Measurements from ENCODE around the gene HDLBP.
A peak's percentile ranks its signal among the peaks of the same experiment; 100 is the strongest.

The HDLBP gene

DNA sequence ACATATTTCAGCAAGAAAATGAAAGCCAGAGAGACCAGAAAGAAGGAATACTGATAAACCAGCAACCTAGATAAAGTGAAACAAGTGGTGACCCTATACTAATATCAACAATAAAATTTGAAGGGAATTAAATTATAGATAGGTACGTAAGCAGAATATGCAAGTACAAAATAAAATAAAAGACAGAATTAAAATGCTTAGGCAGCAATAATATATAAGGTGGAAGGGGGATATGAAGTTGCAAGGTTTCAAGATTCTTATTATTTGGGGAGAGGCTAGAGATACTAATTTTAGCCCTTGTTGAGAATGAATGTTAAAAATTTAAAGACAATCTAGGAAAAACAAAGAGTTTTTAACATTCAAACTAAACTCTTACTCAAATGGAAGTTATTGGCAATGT lies 39.6 kb downstream of the HDLBP start:
- no peak for DNase-seq (ENCODE audit: low spot score)

DNA sequence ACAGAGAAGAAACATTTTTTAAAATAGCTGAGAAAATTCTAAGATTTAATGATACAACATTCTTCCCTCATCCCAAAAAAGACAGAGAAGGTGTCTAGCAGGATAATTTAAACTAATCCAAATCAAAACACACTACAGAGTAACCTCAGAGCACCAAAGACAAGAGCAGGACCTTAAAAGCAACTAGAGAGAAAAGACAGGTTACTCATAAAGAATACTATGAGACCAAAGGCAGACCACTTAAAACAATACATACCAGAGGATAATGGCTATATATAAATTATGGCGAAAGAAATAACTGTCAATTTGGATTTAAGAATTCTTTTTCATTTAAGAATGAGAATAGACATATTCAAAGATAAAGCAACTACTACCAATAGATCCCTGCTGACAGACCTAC lies 40.0 kb downstream of the HDLBP start:
- DNase-seq (ENCODE audit: low spot score) = no peak

DNA sequence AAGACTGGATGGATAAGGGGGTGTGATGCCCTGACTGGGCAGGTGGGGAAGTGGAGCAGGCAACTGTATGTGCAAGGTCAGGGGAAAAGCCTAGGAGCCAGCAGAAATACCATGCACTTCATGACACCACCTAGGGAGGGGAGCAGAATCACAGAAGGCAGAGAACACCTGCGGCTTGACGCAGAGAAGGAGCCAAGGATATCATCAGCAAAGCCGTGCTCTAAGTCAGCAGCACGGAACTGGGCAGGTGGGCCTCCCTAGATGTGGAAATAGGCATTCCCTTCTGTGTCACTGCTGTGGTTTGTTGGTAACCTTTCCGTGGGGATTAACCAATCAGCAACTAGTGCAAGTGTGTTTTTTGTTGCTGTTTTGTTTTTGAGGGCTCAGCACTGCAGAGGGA lies 41.3 kb downstream of the HDLBP start:
- DNase-seq (ENCODE audit: low spot score) = no peak

DNA sequence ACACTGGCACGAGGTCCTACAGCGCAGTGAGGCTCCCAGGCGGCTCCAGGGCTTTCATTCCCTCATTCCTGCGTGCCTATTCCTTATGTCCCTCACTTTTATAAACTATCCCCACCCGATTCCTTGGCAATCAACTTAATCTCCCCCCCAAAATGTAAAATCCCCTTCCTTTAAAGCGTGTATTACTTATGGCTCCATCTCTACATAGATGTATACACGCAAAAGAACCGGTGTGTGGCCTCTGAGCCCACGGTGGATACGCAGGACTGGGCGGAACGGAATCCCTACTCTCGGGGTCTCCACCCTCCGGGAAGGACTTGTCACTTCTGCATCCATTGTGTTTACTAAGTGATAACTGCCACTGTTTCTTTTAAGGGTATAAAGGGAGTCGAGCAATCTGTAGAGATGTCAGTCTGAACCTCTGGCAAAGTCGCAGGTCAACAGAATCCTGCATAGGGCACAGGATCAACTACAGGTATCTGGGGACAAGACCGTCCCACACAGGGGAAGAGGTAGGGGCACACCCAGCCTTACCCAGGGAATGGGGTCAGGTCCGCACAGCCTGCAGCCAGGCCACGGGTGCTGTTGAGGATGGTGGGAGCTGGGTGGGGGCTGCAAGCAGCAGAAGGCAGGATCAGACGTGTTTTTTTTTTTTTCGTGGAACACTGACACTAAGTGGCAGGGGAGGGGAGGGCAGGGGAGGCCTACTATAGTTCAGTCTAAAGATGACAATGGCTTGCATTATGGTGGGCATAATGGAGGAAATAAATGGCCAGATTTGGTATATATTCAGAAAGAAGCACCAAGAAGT lies 42.1 kb downstream of the HDLBP start:
- DNase-seq (ENCODE audit: low spot score) = no peak

DNA sequence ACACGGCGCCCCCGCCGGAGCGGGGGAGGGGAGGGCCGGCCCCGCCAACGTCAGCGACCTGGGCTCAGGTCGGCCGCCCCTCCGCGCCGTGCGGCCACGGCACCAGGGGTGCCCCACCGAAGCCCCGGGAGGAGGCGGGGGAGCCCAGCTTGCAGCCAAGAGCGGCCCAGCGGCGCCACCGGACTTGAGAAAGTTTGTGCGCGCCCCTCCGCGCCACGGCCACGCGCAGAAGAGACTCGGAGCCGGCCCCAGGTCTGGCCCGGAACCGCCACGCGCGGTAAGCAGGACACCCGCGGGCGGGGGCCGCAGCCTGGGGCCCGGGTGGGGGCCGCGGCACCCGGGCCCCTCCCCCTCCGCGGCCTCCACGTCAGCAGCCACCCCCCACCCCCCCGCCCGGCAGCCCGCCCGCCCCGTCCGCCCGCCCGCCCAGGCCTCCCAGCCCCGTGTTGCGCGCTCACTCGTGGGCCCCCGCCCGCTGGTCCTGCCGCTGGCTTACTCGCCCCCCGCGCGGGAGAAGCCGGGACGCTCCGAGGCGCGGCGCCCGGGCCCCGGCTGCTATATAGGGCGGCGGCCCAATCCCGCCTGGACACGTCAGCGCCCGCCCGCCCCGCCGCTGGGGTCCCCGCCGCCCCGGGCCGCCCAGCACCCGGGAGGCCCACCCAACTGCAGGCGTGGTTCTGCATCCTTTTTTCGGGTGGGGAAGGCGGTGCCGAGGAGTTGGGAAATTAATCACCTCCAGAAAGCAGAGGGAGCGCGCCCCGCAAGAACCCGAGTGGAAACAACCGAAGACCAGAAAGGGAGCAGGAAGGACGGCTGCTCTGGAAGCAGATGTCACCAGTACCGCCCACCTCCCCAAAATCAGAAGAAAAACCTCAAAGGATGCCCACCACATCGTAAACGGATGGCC lies 42.9 kb downstream of the HDLBP start:
- peak; percentile 36 for DNase-seq (ENCODE audit: low spot score)

DNA sequence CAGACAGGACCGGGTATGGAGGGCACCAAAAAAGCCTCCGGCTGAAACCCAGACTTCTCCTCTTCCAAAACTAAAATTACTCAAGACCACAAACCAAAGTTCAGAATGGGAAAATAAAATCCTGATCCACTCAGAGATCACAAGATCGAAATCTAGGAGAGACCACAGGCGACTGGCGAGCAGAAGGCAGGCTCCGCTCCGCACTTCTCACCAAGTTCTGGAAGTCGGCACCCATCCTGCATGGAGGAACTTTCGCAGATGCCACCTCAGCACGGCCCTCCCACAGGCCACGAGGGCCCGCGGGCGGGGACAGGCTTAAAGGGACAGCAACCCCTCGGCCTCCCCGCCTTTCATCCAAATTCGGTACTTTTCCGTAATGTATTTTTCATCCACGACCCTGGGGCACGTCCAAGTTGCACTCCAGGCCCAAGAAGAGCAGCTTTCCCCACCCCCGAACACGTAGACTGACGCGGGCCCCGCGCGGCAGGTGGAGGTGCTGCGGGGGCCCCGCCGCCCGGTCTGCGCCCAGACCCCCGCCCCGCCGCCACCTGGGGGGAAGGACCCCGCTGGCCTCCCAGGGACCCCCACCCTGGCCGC lies 43.7 kb downstream of the HDLBP start:
- DNase-seq (ENCODE audit: low spot score) = peak; percentile 52

DNA sequence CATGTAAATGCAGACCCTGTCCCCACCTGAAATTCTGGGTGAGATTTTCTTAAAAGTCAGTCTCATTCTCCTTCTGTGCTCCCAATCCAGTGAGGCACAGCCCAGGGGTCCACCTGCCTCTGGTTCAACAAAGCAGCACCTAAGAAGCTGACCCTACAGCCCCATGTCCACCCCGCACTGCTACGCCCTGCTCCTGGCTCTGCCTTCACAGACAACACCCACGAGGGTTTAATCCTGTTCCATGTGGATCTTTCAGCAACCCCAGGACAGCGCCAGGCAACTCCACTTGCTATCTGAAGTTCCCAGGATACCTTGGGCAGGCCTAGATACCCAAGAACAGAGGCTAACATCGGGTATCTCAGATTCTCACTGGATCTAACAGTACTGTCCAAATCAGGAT lies 44.9 kb downstream of the HDLBP start:
- no peak for DNase-seq (ENCODE audit: low spot score)

DNA sequence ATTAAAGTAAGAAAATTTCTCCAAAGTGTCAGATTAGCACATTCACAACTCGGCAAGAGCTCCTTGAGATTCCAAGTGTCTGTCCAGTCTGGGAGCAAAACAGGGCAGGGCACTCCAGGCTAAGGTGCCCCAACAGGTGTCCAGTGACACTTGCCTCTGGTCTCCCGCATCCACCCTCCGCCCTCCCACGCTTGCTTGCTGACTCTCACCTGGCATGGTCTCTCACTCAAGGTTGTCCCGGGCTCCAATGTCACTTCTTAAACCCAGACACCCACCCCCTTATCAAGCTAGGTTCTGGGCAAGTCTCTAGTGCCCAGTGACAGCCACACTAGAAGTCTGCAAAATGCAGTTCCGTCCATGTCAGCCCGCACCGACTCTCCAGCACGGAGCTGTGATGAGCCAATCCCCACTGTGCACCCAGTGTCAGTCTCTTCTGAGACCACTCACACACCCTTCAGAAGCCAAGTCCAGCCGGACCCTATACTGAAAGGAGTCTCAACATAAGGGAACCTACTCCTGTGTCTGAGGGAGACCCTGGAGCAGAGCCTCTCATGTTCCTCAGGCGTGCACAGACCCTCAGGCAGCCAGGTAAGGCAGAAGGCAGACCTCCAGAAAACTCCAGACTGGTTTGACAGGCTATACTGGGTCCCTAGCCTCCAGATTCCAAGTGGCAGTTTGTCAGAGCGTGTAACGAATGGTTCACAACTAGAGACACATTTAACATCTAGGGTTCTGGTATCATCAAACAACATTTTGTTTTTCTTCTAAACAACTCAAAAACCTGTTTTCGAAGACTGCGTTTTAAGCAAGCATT lies 45.6 kb downstream of the HDLBP start:
- DNase-seq (ENCODE audit: low spot score) = no peak

DNA sequence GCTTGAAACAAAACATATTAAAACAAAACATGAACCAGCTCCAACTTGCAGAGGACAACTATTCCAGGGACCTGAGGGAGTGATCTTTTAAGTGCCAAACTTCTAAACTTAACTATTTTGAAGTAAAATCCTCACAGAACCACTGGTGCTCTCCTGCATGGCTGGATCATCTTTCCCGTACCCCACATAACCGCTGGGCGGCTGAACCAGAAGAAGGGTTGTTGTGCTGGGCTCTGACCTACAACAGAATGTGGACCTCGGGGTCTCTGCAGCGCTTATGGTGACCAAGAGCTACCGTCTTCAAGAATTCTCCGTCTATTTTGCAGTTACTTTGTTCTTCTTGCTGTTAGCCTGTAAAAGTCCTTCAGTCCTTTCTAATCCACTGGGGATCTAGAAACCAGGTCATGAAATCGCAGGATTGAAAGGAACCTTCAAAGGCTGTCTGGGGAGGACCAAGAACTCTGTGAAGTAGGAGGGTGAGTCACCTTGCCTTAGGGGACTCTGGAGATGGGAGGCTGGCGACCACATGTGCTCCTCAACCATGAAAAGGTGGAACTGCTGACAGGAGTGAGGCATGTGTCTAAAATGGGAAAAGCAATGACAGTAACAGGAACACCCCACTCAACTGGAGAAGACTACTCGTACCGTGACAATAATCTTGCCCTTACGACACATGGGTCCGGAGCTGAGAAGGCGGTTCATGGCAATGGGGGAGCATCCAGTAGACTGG lies 46.6 kb downstream of the HDLBP start:
- DNase-seq (ENCODE audit: low spot score) = no peak

DNA sequence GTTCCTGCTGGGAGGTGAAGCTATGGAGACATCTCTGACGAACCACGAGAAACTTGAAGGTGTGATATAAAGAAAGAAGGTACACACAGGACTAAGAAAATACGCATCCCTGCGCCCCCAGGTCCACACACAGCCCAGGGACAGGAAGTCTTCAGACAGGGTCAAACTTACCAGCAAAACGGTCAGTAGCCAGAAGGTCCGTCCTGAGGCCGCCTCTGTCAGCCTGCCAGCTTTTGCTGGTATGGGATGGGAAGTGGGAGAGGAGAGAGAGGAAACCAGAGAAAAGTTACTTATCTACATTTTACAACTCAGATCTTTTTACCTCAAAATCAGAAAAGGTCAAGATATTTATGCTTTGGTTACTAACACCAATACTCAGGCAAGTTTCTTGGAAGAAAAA lies 47.2 kb downstream of the HDLBP start:
- no peak for DNase-seq (ENCODE audit: low spot score)

DNA sequence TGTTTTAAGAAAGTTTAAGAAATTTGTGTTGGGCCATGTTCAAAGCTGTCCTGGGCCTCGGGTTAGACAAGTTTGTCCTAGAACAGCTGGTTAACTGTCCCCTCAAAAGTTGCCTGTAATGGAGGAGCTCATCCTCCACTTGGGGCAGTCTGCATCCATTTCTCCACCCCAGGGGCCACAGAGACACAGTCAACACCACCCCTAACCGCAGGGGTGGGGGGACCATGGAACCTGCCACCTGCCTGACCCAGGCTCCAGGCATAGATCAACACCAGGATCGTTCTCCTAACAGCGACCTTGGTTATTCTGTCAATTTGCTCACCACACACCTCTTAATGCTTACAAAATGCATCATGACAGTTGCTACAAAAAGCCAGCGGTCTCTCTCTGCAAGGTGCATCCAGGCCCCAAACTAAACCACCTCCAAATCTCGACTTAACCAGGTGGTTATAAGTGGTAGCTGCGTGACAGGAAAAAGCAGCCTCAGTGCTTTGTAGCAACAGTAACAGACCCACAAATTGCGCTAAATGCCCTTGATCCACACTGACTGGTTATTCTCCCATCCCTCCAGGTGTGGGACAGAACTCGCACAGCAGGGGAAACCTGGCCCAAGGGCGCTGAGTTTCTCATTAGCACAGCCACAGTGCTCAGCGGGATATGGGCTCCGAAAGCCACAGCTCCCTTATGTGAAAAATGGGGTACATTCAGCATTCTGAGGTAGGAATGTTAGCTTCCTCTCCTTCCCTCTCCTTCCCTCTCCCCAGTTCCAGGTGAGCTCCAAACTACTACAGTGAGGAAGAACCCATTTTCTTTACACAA lies 48.0 kb downstream of the HDLBP start:
- DNase-seq (ENCODE audit: low spot score) = no peak

DNA sequence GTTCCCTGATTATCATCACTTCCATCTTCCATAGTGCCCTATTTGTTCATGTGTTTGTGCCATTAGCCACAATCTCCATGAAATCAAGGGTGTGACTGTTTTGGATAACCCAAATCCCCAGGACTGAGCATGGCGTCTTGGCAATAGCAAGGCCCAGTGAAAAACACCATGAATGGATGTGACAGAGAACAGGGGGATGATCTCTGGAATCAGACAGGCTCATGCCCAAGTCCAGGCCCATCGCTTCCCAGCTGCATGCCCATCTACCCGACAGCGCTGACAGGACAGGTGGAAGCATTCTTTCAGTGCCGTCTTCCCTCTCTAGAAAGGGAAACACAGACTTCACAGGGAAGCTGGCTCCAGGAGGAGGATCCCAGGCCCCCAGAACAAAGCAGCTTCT lies 50.0 kb downstream of the HDLBP start:
- DNase-seq (ENCODE audit: low spot score) = no peak

DNA sequence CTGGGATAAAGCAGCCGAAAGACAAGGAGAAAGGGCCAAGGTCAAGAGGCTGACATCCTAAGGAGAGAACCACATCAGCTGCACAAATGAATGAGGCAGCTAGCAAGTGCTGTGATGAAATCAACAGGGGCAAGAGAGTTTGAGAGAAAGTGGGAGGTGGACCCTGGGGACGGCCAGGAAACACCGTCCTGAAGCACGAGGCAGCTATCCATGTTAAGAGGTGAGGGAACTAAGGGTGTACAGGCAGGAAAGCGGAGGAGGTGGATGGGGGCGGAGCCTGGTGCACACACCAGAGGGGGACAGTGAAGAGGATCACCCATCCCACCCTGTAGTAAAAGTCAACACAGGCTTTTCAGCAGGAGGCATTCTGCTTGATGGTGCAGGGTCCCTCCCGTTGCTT lies 52.4 kb downstream of the HDLBP start:
- no peak for DNase-seq (ENCODE audit: low spot score)

DNA sequence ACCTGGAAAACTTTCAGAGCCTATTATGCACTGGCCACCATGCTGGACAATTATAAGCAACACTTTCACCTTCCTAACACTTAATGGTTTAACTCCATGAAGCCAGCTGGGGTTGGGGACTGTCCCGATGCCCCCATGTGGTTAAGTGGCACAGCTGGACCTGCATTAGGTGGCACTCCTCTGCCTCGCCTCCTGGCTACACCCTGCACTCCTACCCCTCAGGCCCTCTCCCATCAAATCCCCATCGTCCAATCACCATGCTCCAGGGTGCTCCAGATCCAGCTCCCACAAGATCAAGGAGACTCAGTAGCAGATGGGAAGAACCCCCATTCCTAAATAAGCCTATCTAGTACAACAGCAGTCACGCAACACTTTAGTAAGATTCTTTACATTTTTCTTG lies 53.8 kb downstream of the HDLBP start:
- no peak for DNase-seq (ENCODE audit: low spot score)

DNA sequence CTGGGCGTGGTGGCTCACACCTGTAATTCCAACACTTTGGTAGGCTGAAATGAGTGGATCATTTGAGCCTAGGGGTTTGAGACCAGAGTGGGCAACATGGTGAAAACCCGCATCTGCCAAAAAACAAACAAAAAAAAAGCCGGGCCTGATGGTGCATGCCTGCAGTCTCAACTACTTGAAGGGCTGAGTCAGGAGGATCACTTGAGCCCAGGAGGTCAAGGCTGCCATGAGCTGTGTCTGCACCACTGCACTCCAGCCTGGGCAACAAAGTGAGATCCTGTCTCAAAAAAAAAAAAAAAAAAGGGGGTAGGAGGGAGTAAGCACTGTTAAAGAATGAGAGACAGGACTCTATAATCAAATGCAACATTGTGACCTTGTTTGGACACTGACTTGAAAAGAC lies 54.6 kb downstream of the HDLBP start:
- DNase-seq (ENCODE audit: low spot score) = no peak

DNA sequence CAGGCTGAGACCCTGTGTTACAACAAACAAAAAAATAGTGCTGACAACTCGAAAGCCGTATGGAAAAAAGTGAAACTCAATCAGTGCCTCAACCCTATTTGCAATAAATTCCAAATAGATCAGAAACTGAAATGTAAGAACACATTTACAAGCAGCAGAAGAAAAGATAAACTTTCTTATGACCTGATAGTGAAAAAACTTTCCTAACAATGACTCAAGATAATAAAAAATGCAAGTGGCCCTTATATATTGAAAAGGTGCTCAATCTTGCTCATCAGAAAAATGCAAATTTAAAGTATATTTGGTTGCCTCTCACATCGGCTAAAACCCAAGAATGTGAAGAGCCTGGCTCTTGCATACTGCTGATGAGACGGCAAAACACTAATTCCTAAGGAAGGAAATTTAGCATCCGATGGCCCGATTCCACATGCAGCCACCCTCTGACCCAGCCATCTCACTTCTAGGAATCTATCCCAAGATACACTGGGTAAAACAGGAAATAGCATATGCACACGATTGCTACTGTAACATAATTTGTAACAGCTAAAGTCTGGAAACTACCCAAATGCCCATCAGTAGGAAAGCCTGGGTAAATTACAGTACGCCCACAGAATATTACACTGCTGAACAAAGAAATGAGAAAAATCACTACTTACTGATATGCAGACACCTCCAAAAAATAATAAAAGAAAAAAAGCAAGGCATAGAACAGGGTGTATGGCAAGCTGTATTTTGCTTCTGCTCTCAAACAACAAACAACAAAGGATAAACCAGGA lies 56.8 kb downstream of the HDLBP start:
- DNase-seq (ENCODE audit: low spot score) = no peak

DNA sequence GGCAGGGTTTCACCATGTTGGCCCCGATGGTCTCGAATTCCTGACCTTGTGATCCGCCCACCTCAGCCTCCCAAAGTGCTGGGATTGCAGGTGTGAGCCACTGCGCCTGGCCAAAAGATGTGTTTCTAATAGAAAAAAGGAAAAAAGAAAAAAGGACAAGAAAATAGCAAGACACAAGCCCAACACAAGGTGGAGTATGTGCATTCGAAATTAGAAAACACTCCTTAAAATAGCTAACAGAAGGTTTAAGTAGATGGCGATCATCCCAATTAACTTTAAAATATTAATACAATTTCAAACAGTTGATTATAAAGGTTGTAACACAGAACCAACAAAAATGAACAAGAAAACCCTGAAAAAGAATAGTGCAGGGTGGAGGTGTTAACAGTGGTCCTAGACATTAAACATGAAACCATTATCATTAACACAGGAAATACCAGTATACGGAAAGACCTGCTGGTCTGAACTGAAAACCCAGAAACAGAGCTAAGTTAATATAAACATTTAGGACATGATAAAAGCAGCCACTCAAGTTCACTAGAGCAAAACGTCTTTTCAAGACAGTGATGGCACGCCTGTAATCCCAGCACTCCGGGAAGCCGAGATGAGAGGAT lies 57.9 kb downstream of the HDLBP start:
- no peak for DNase-seq (ENCODE audit: low spot score)

DNA sequence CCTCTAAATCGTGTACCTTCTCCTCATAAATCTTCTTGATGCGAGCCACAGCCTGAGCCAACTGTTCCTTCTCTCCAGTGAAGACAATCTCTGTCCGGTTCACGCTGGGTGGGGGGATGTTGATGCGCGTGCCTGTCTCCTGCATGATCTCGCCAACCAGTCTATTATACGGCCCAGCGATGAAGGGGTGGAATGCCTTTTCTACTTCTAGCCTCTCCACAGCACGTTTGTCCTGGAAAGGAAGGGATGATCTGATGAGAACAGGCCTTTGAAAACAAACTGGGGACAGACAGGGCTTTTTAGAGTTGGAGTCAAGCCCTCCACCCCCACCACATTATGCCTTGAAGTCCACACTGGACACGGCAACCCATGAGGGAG lies 59.3 kb downstream of the HDLBP start:
- no peak for DNase-seq (ENCODE audit: low spot score)

DNA sequence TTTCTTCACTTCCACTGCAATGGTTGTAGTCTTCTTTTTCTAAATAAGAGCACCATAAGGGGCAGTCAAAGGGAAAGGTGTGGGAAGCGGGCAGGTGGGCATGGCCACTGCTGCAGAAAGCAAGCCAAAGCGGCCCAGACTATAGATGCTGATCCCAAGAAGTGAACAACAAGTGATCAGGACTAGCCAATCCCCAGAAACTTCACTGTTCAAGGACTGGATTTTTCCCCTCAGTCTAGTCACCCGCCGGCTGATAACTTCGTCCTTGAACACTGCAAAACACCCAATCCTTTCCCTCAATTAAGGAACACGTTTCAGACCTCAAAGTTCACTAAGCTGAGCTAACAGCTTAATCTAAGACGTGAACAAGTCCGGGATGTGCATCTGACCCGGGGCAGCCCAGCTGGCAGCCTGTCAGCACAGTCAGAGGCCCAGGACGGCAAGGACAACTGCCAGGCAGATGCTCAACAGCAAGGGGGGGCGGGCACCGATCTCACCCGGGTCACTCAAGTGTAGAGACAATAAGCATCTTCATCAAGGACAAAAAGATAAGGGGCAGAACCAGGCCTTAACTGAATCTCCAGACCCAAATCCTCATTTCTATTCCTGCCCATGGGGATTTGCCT lies 59.8 kb downstream of the HDLBP start:
- DNase-seq (ENCODE audit: low spot score) = no peak
